Sigmoid colon (tissue), 4 donors: Measurements from ENCODE around the gene ZFC3H1.

ENCODE experiments used
- CTCF ChIP-seq, 4 experiments: fragments of 450-650 bp in 3 of 4; fragments of 200-600 bp in 1 of 4; IDR thresholded peaks; one replicate each; pipeline ENCODE4 v1.5.1; 2016 to 2019; ENCODE audit warnings: antibody characterized with exemption in 4 of 4, mild to moderate bottlenecking in 3 of 4, moderate library complexity in 2 of 4
- EP300 ChIP-seq, 4 donors: sonication (generic); formaldehyde crosslinking; IDR thresholded peaks; one replicate each; pipeline ENCODE4 v1.6.1; 2017; ENCODE audit warnings: antibody characterized with exemption in 4 of 4
- POLR2A ChIP-seq, 2 donors: fragments of 450-650 bp; IDR thresholded peaks; one replicate each; pipeline ENCODE4 v1.6.1; 2016; ENCODE audit warnings: antibody characterized with exemption in 2 of 2, mild to moderate bottlenecking in 2 of 2, moderate library complexity in 2 of 2
- POLR2AphosphoS5 ChIP-seq, 4 donors: sonication (generic); formaldehyde crosslinking; IDR thresholded peaks; one replicate each; pipeline ENCODE4 v1.6.1; 2017; ENCODE audit warnings: antibody characterized with exemption in 4 of 4

GRCh38 chr12:71662849-71663560 is 643 bp downstream of the ZFC3H1 start:
- TF ChIP-seq POLR2A (IDR thresholded peaks at IDR 0.05) = peak in 1 of 2 donors; percentile 36
- no peak for TF ChIP-seq CTCF (IDR thresholded peaks at IDR 0.05)
- no peak for TF ChIP-seq EP300 (IDR thresholded peaks at IDR 0.05)
- TF ChIP-seq POLR2AphosphoS5 (IDR thresholded peaks at IDR 0.05) = no peak
